IPS DF 6.9 (cell line): ENCODE data around the gene ADARB1.

ENCODE experiments used
- DNase-seq: peaks from one replicate; pipeline ENCODE4 v3.0.0-alpha.2; 2013; ENCODE audit warnings: low read depth, low spot score
- H3K27ac ChIP-seq: one replicate; pipeline ENCODE4 v1.5.1; 2013; ENCODE audit warnings: low read length, control low read depth
- H3K27me3 ChIP-seq: 2 replicates; pipeline ENCODE4 v1.6.1; 2013; ENCODE audit warnings: mild to moderate bottlenecking, low read length; ENCODE audit not compliant: control insufficient read depth, insufficient read depth
- H3K36me3 ChIP-seq: 2 replicates; pipeline ENCODE4 v1.6.1; 2013; ENCODE audit warnings: low read length; ENCODE audit not compliant: control insufficient read depth, insufficient read depth
- H3K4me1 ChIP-seq: 2 replicates; pipeline ENCODE4 v1.6.1; 2013; ENCODE audit warnings: low read length; ENCODE audit not compliant: control insufficient read depth, insufficient read depth
- H3K4me3 ChIP-seq: 2 replicates; pipeline ENCODE4 v1.5.1; 2013; ENCODE audit warnings: mild to moderate bottlenecking, low read length
- H3K9me3 ChIP-seq: 2 replicates; pipeline ENCODE4 v1.6.1; 2013; ENCODE audit warnings: low read length, inconsistent platforms; ENCODE audit not compliant: control insufficient read depth, insufficient read depth
- WGBS: extraction: QIAGEN DNeasy Blood & Tissue Kit; methylation state at CpG from one replicate; pipeline ENCODE4 v1.1.7; 2013; ENCODE audit warnings: mixed read lengths, missing lambda C conversion rate; ENCODE audit not compliant: insufficient read length, insufficient coverage; 5-methylcytosine and 5-hydroxymethylcytosine counted together

Gene ADARB1

GRCh38 chr21:45169682-45170081 is 95.3 kb downstream of the ADARB1 start:
- Histone ChIP-seq H3K27me3 (no peaks in the 10 kb centered on the region), H3K4me1 (no peaks in the 10 kb centered on the region), H3K4me3 (no peak overlapping the region), H3K27ac (no peak overlapping the region), H3K36me3 (no peaks in the 10 kb centered on the region), H3K9me3 (no peaks in the 10 kb centered on the region)
- WGBS = no CpG with 5 or more reads among the region's 6 CpGs
- DNase-seq = no peak

GRCh38 chr21:45170987-45171386 is 96.6 kb downstream of the ADARB1 start:
- DNase-seq = no peak
- WGBS = no CpG with 5 or more reads among the region's 8 CpGs
- Histone ChIP-seq H3K27ac (no peak overlapping the region), H3K4me3 (no peak overlapping the region), H3K27me3 (no peaks in the 10 kb centered on the region), H3K36me3 (no peaks in the 10 kb centered on the region), H3K9me3 (no peaks in the 10 kb centered on the region), H3K4me1 (no peaks in the 10 kb centered on the region)

GRCh38 chr21:45172420-45172819 is 98.0 kb downstream of the ADARB1 start:
- Histone ChIP-seq H3K4me1 (no peaks in the 10 kb centered on the region), H3K27me3 (no peaks in the 10 kb centered on the region), H3K27ac (no peak overlapping the region), H3K36me3 (no peaks in the 10 kb centered on the region), H3K4me3 (no peak overlapping the region), H3K9me3 (no peaks in the 10 kb centered on the region)
- no CpG with 5 or more reads among the region's 10 CpGs for WGBS
- DNase-seq = no peak

- H3K4me3 ChIP-seq = no peak overlapping the region
- H3K27ac ChIP-seq = no peak overlapping the region
- DNase-seq = no peak
- no peaks in the 10 kb centered on the region for H3K4me1 ChIP-seq
- H3K27me3 ChIP-seq = no peaks in the 10 kb centered on the region
- H3K9me3 ChIP-seq = no peaks in the 10 kb centered on the region
- no peaks in the 10 kb centered on the region for H3K36me3 ChIP-seq
- no CpG with 5 or more reads among the region's 12 CpGs for WGBS
These were observed 101.1 kb downstream of the ADARB1 start for GRCh38 chr21:45175326-45176095.

GRCh38 chr21:45176141-45176540 is 101.8 kb downstream of the ADARB1 start:
- H3K4me3 ChIP-seq = no peak overlapping the region
- no peaks in the 10 kb centered on the region for H3K27me3 ChIP-seq
- no CpG with 5 or more reads among the region's 16 CpGs for WGBS
- H3K27ac ChIP-seq = no peak overlapping the region
- no peaks in the 10 kb centered on the region for H3K36me3 ChIP-seq
- DNase-seq = no peak
- H3K9me3 ChIP-seq = no peaks in the 10 kb centered on the region
- no peaks in the 10 kb centered on the region for H3K4me1 ChIP-seq

- WGBS = no CpG with 5 or more reads among the region's 6 CpGs
- no peaks in the 10 kb centered on the region for H3K27me3 ChIP-seq
- no peaks in the 10 kb centered on the region for H3K36me3 ChIP-seq
- no peak overlapping the region for H3K4me3 ChIP-seq
- H3K4me1 ChIP-seq = no peaks in the 10 kb centered on the region
- no peaks in the 10 kb centered on the region for H3K9me3 ChIP-seq
- no peak for DNase-seq
- H3K27ac ChIP-seq = no peak overlapping the region
These were observed 102.7 kb downstream of the ADARB1 start for GRCh38 chr21:45177039-45177438.

- no CpG with 5 or more reads among the region's 12 CpGs for WGBS
- no peak for DNase-seq
- H3K9me3 ChIP-seq = no peaks in the 10 kb centered on the region
- H3K27ac ChIP-seq = no peak overlapping the region
- H3K36me3 ChIP-seq = no peaks in the 10 kb centered on the region
- H3K27me3 ChIP-seq = no peaks in the 10 kb centered on the region
- H3K4me3 ChIP-seq = no peak overlapping the region
- H3K4me1 ChIP-seq = no peaks in the 10 kb centered on the region
These were observed 103.8 kb downstream of the ADARB1 start for GRCh38 chr21:45178070-45178608.

GRCh38 chr21:45178971-45179370 is 104.6 kb downstream of the ADARB1 start:
- H3K9me3 ChIP-seq = no peaks in the 10 kb centered on the region
- no peak overlapping the region for H3K4me3 ChIP-seq
- WGBS = no CpG with 5 or more reads among the region's 11 CpGs
- no peaks in the 10 kb centered on the region for H3K4me1 ChIP-seq
- no peak overlapping the region for H3K27ac ChIP-seq
- DNase-seq = no peak
- H3K27me3 ChIP-seq = no peaks in the 10 kb centered on the region
- no peaks in the 10 kb centered on the region for H3K36me3 ChIP-seq

- WGBS = no CpG with 5 or more reads among the region's 20 CpGs
- Histone ChIP-seq H3K4me3 (no peak overlapping the region), H3K27ac (no peak overlapping the region), H3K27me3 (no peaks in the 10 kb centered on the region), H3K4me1 (no peaks in the 10 kb centered on the region), H3K36me3 (no peaks in the 10 kb centered on the region), H3K9me3 (no peaks in the 10 kb centered on the region)
- DNase-seq = no peak
These were observed 105.3 kb downstream of the ADARB1 start for GRCh38 chr21:45179568-45180245.

- WGBS = no CpG with 5 or more reads among the region's 11 CpGs
These were observed 105.8 kb downstream of the ADARB1 start for GRCh38 chr21:45180246-45180599.

More at GRCh38 chr21:45180246-45180599, 105.8 kb downstream of the ADARB1 start:
- H3K36me3 ChIP-seq = peaks cover 3% of the 10 kb centered on the region; the same call in 1 of the 2 replicates
- H3K4me3 ChIP-seq = no peak overlapping the region
- H3K27me3 ChIP-seq = no peaks in the 10 kb centered on the region
- DNase-seq = no peak
- no peak overlapping the region for H3K27ac ChIP-seq
- H3K9me3 ChIP-seq = no peaks in the 10 kb centered on the region
- no peaks in the 10 kb centered on the region for H3K4me1 ChIP-seq
